ENCODE results near the gene ALG10B. TPM values are rescaled to one million over a fixed set of nuclear protein-coding genes. Genes with fewer than 3 reads are reported as not detected.
"Not testable (repeated sequence)": the region's sequence is repeated elsewhere in the genome, so short reads cannot be mapped to it uniquely, and the experiment has no call there.

Gene ALG10B
- total and polyA plus RNA-seq, 2 donors (not counting 1 experiment from before 2014, with no cell fraction given) = 4.4 to 10.6 TPM

DNA sequence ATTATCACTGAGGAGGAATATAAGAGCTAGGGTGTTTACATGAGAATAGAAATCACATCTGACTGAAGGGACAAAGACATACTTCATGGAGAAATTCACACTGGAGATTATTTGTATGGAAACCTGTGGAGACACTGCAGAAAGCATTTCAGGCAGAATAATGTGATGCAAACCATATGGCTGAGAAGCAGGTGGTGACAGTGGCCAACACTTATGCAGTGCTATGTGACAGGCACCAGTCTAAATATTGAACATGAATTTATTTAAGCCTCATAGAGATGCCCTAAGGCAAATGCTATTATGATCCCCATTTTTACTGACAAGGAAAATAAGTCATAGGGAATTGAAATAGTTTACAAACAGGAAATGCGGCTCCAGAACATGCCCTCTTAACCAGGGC, 16.2 kb downstream of the ALG10B start:
- intact Hi-C loops (cut with micrococcal nuclease) = no loop called here
- Histone ChIP-seq H3K36me3 (replicated peaks in 1 of 2; ENCODE audit: control extremely low read depth in 1 of 2, control insufficient read depth in 1 of 2, extremely low read depth in 1 of 2, insufficient read depth in 2 of 2, low read length in 1 of 2) (no peaks in the 10 kb centered on the region), H3K4me1 (ENCODE audit: control insufficient read depth in 2 of 2, insufficient read depth in 2 of 2, low read length in 2 of 2) (no peaks in the 10 kb centered on the region), H2AFZ (ENCODE audit: insufficient read depth, low read depth, low read length, poor library complexity, severe bottlenecking) (no peak overlapping the region), H3K4me2 (replicated peaks; ENCODE audit: low read depth, low read length, poor library complexity, severe bottlenecking) (no peak overlapping the region), H3K27ac (ENCODE audit: low read length in 2 of 2) (no peak overlapping the region), H3K9me3 (ENCODE audit: control extremely low read depth in 1 of 3, control insufficient read depth in 2 of 3, insufficient read depth in 1 of 3, low read length in 2 of 3) (peaks cover 0 to 3% (median 0%) of the 10 kb centered on the region in 3 donors), H3K4me3 (ENCODE audit: control extremely low read depth in 1 of 5, extremely low read depth in 1 of 5, insufficient read depth in 1 of 5, low read depth in 2 of 5, low read length in 4 of 5) (no peak overlapping the region), H3K79me2 (ENCODE audit: control insufficient read depth, insufficient read depth, low read length) (no peaks in the 10 kb centered on the region), H3K9ac (ENCODE audit: low read length) (no peak overlapping the region), H3K27me3 (replicated peaks in 1 of 4; ENCODE audit: control extremely low read depth in 1 of 4, control insufficient read depth in 3 of 4, insufficient read depth in 4 of 4, low read length in 3 of 4) (no peaks in the 10 kb centered on the region), H4K20me1 (ENCODE audit: control insufficient read depth, insufficient read depth, low read length, poor library complexity, severe bottlenecking) (no peaks in the 10 kb centered on the region)
- no CpG with 5 or more reads among the region's 1 CpG for WGBS (ENCODE audit: insufficient coverage)
- DNase-seq (no peak), ATAC-seq (ENCODE audit: low read depth) (no peak)
- Mint-ChIP-seq H3K27ac (no peak overlapping the region), H3K4me3 (no peak overlapping the region), H3K4me1 (peaks cover 2% of the 10 kb centered on the region), H3K27me3 (no peaks in the 10 kb centered on the region), H3K9me3 (ENCODE audit: insufficient read depth) (no peaks in the 10 kb centered on the region)
- ChIA-PET CTCF (no interaction called here), POLR2A (no interaction called here)
- TF ChIP-seq, protein P1, sequence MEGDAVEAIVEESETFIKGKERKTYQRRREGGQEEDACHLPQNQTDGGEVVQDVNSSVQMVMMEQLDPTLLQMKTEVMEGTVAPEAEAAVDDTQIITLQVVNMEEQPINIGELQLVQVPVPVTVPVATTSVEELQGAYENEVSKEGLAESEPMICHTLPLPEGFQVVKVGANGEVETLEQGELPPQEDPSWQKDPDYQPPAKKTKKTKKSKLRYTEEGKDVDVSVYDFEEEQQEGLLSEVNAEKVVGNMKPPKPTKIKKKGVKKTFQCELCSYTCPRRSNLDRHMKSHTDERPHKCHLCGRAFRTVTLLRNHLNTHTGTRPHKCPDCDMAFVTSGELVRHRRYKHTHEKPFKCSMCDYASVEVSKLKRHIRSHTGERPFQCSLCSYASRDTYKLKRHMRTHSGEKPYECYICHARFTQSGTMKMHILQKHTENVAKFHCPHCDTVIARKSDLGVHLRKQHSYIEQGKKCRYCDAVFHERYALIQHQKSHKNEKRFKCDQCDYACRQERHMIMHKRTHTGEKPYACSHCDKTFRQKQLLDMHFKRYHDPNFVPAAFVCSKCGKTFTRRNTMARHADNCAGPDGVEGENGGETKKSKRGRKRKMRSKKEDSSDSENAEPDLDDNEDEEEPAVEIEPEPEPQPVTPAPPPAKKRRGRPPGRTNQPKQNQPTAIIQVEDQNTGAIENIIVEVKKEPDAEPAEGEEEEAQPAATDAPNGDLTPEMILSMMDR (IDR thresholded peaks at IDR 0.05) = no peak
- TF ChIP-seq EZH2 (IDR thresholded peaks at IDR 0.05; ENCODE audit: borderline replicate concordance, insufficient read depth, low read depth, low read length, poor library complexity, severe bottlenecking) = no peak

DNA sequence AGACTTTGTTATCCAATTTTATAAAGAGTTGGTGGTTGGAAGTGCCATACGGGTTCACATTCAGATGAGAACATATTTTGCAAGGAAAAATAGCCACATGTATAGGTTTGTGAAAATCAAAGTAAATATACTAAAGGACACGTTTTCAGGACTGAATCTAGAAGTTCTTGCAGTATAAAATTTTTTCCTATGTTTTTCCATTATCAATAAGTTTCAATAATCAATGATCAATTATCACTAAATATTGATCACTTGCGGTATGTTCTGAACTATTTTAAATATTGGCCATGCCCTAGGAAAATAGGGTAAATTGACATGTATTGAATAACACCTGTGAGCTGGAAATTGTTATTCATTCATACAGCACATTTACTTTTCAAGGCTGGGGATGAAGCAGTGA, 25.9 kb downstream of the ALG10B start:
- ChIA-PET POLR2A (no interaction called here), CTCF (no interaction called here)
- ATAC-seq (ENCODE audit: low read depth) (no peak), DNase-seq (no peak)
- Histone ChIP-seq H2AFZ (ENCODE audit: insufficient read depth, low read depth, low read length, poor library complexity, severe bottlenecking) (no peak overlapping the region), H3K27me3 (replicated peaks in 1 of 4; ENCODE audit: control extremely low read depth in 1 of 4, control insufficient read depth in 3 of 4, insufficient read depth in 4 of 4, low read length in 3 of 4) (no peaks in the 10 kb centered on the region), H4K20me1 (ENCODE audit: control insufficient read depth, insufficient read depth, low read length, poor library complexity, severe bottlenecking) (no peaks in the 10 kb centered on the region), H3K27ac (ENCODE audit: low read length in 2 of 2) (no peak overlapping the region), H3K9me3 (ENCODE audit: control extremely low read depth in 1 of 3, control insufficient read depth in 2 of 3, insufficient read depth in 1 of 3, low read length in 2 of 3) (peaks cover 0 to 6% (median 0%) of the 10 kb centered on the region in 3 donors), H3K9ac (ENCODE audit: low read length) (no peak overlapping the region), H3K36me3 (replicated peaks in 1 of 2; ENCODE audit: control extremely low read depth in 1 of 2, control insufficient read depth in 1 of 2, extremely low read depth in 1 of 2, insufficient read depth in 2 of 2, low read length in 1 of 2) (no peaks in the 10 kb centered on the region), H3K79me2 (ENCODE audit: control insufficient read depth, insufficient read depth, low read length) (no peaks in the 10 kb centered on the region), H3K4me2 (replicated peaks; ENCODE audit: low read depth, low read length, poor library complexity, severe bottlenecking) (no peak overlapping the region), H3K4me1 (ENCODE audit: control insufficient read depth in 2 of 2, insufficient read depth in 2 of 2, low read length in 2 of 2) (no peaks in the 10 kb centered on the region), H3K4me3 (ENCODE audit: control extremely low read depth in 1 of 5, extremely low read depth in 1 of 5, insufficient read depth in 1 of 5, low read depth in 2 of 5, low read length in 4 of 5) (no peak overlapping the region)
- no peaks in the 10 kb centered on the region for H3K9me3 Mint-ChIP-seq (ENCODE audit: insufficient read depth)
- intact Hi-C loops (cut with micrococcal nuclease) = no loop called here
- no CpG with 5 or more reads among the region's 3 CpGs for WGBS (ENCODE audit: insufficient coverage)
- H3K4me3 Mint-ChIP-seq = no peak overlapping the region
- TF ChIP-seq EZH2 (IDR thresholded peaks at IDR 0.05; ENCODE audit: borderline replicate concordance, insufficient read depth, low read depth, low read length, poor library complexity, severe bottlenecking) = no peak
- TF ChIP-seq, protein P1 (IDR thresholded peaks at IDR 0.05) = no peak
- no peaks in the 10 kb centered on the region for H3K4me1 Mint-ChIP-seq
- no peak overlapping the region for H3K27ac Mint-ChIP-seq
- no peaks in the 10 kb centered on the region for H3K27me3 Mint-ChIP-seq

DNA sequence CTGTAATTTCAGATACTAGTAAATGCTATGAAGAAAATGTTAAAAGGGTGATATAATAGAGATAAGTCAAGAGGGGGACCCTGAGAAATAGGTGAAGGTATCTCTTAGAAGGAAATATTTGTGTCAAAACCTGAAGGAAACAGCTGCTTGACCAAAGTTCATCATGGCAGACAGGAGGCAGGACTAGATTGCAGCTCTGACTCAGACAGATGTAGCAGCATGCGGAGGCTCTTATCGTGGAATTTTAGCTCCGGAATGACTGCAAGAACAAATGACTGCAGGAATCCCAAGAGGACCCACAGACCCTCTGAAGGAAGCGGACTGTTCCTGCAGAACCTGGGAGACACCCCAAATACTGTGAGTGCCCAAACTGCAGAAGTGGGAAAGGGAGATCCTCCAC, 26.7 kb downstream of the ALG10B start:
- H3K4me2 ChIP-seq (replicated peaks; ENCODE audit: low read depth, low read length, poor library complexity, severe bottlenecking); DNase-seq; POLR2A ChIA-PET; H2AFZ ChIP-seq (ENCODE audit: insufficient read depth, low read depth, low read length, poor library complexity, severe bottlenecking); CTCF ChIA-PET; H3K9me3 Mint-ChIP-seq (ENCODE audit: insufficient read depth); H3K27me3 Mint-ChIP-seq; H4K20me1 ChIP-seq (ENCODE audit: control insufficient read depth, insufficient read depth, low read length, poor library complexity, severe bottlenecking); ATAC-seq (ENCODE audit: low read depth); H3K4me1 Mint-ChIP-seq; H3K9ac ChIP-seq (ENCODE audit: low read length); H3K4me3 Mint-ChIP-seq; intact Hi-C loops (cut with micrococcal nuclease); H3K79me2 ChIP-seq (ENCODE audit: control insufficient read depth, insufficient read depth, low read length); H3K4me3 ChIP-seq (ENCODE audit: control extremely low read depth in 1 of 5, extremely low read depth in 1 of 5, insufficient read depth in 1 of 5, low read depth in 2 of 5, low read length in 4 of 5); H3K9me3 ChIP-seq (ENCODE audit: control extremely low read depth in 1 of 3, control insufficient read depth in 2 of 3, insufficient read depth in 1 of 3, low read length in 2 of 3); H3K4me1 ChIP-seq (ENCODE audit: control insufficient read depth in 2 of 2, insufficient read depth in 2 of 2, low read length in 2 of 2); H3K27me3 ChIP-seq (replicated peaks in 1 of 4; ENCODE audit: control extremely low read depth in 1 of 4, control insufficient read depth in 3 of 4, insufficient read depth in 4 of 4, low read length in 3 of 4); H3K27ac Mint-ChIP-seq; H3K27ac ChIP-seq (ENCODE audit: low read length in 2 of 2); H3K36me3 ChIP-seq (replicated peaks in 1 of 2; ENCODE audit: control extremely low read depth in 1 of 2, control insufficient read depth in 1 of 2, extremely low read depth in 1 of 2, insufficient read depth in 2 of 2, low read length in 1 of 2): not testable (repeated sequence)
- 67% methylated on average over 3 of the region's 4 CpGs for WGBS (ENCODE audit: insufficient coverage)

Data from B cell (primary cell).